ENCODE results near the gene SLC35B4. TPM values are rescaled to one million over a fixed set of nuclear protein-coding genes. Genes with fewer than 3 reads are reported as not detected.

SLC35B4 gene
- total RNA-seq, 1 experiment from 2014 or later, result 20.0 TPM

DNA sequence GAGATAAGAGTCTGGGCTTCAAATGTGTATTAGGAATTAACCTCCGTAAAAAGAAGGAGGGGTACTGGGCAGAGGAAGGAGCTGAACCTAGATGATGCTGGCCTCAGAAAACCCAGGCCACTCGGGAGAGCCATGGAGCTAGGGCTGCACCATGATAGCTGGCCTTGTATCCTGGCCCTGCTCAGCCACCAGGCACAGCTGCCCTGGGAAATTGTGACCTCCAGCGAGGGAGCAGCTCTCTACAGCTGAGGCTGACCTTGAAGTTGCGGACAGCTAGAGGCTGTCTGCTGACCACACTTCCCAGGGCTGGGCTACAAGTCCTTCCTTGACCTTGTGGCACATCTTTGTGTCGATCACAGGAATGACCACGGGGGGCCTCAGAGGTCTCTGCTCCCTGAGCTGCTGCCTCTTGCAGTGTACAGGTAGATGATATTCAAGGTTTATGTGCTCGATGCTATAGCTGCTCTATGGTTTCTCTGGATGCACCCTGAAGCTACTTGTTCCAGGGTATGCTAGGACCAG is 38.3 kb upstream of the SLC35B4 start:
- DNase-seq (ENCODE audit: low spot score), result no peak
- POLR2A ChIA-PET (ENCODE audit: low non-redundant PET), result no interaction called here
- Histone ChIP-seq H3K9me3 (ENCODE audit: low read depth, low read length, poor library complexity, severe bottlenecking) (no peaks in the 10 kb centered on the region), H3K4me3 (ENCODE audit: low read depth, low read length, poor library complexity, severe bottlenecking) (no peak overlapping the region), H3K27ac (ENCODE audit: low read depth, low read length, poor library complexity, severe bottlenecking) (no peak overlapping the region), H3K27me3 (replicated peaks; ENCODE audit: insufficient read depth, low read depth, low read length, poor library complexity) (peaks cover 16% of the 10 kb centered on the region), H3K4me1 (ENCODE audit: insufficient read depth, low read length, poor library complexity, severe bottlenecking) (no peaks in the 10 kb centered on the region), H3K36me3 (ENCODE audit: insufficient read depth, low read length, poor library complexity, severe bottlenecking) (no peaks in the 10 kb centered on the region)
- CTCF ChIA-PET, result no interaction called here
- intact Hi-C loops (cut with micrococcal nuclease; ENCODE audit: unreplicated experiment), result loop anchor here (10.0 kb wide), 1 partner anchor 190 kb away; no protein-coding TSS in a partner anchor
- no TSS peak for BruUV-seq (replicated peaks)
- TF ChIP-seq, protein P1, sequence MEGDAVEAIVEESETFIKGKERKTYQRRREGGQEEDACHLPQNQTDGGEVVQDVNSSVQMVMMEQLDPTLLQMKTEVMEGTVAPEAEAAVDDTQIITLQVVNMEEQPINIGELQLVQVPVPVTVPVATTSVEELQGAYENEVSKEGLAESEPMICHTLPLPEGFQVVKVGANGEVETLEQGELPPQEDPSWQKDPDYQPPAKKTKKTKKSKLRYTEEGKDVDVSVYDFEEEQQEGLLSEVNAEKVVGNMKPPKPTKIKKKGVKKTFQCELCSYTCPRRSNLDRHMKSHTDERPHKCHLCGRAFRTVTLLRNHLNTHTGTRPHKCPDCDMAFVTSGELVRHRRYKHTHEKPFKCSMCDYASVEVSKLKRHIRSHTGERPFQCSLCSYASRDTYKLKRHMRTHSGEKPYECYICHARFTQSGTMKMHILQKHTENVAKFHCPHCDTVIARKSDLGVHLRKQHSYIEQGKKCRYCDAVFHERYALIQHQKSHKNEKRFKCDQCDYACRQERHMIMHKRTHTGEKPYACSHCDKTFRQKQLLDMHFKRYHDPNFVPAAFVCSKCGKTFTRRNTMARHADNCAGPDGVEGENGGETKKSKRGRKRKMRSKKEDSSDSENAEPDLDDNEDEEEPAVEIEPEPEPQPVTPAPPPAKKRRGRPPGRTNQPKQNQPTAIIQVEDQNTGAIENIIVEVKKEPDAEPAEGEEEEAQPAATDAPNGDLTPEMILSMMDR (conservative IDR thresholded peaks at IDR 0.05; ENCODE audit: low read depth, low read length), result no peak
- TF ChIP-seq EZH2 (IDR thresholded peaks at IDR 0.05; ENCODE audit: borderline replicate concordance, low read depth, low read length, poor library complexity, severe bottlenecking), result no peak

DNA sequence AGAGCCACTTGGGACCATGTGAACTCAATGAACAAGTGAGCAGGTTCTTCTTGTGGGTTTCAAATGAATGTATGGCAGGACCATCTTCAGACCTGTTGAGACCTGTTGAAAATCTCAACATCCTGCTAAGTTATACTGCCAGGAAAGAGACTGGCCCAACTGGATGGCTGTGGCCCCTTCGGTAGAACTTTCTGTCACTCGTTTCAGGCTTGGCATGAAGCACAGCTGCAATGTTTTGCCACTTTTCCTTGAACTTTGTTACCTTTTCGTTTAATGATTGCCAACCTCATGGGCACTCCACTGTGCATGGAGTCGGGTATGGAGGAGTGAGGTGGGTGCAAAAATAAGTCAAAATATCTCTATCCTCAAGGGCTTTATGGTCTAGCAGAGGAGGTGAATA is 36.7 kb upstream of the SLC35B4 start:
- no peaks in the 10 kb centered on the region for H3K36me3 ChIP-seq (ENCODE audit: insufficient read depth, low read length, poor library complexity, severe bottlenecking)
- no peak for DNase-seq (ENCODE audit: low spot score)
- CTCF ChIA-PET, result no interaction called here
- no peak for TF ChIP-seq EZH2 (IDR thresholded peaks at IDR 0.05; ENCODE audit: borderline replicate concordance, low read depth, low read length, poor library complexity, severe bottlenecking)
- TF ChIP-seq, protein P1 (conservative IDR thresholded peaks at IDR 0.05; ENCODE audit: low read depth, low read length), result no peak
- intact Hi-C loops (cut with micrococcal nuclease; ENCODE audit: unreplicated experiment), result loop anchor here (10.0 kb wide), 1 partner anchor 189 kb away; no protein-coding TSS in a partner anchor
- no peak overlapping the region for H3K27ac ChIP-seq (ENCODE audit: low read depth, low read length, poor library complexity, severe bottlenecking)
- BruUV-seq (replicated peaks), result no TSS peak
- peaks cover 16% of the 10 kb centered on the region for H3K27me3 ChIP-seq (replicated peaks; ENCODE audit: insufficient read depth, low read depth, low read length, poor library complexity)
- H3K4me1 ChIP-seq (ENCODE audit: insufficient read depth, low read length, poor library complexity, severe bottlenecking), result no peaks in the 10 kb centered on the region
- no peak overlapping the region for H3K4me3 ChIP-seq (ENCODE audit: low read depth, low read length, poor library complexity, severe bottlenecking)
- no peaks in the 10 kb centered on the region for H3K9me3 ChIP-seq (ENCODE audit: low read depth, low read length, poor library complexity, severe bottlenecking)
- POLR2A ChIA-PET (ENCODE audit: low non-redundant PET), result no interaction called here

DNA sequence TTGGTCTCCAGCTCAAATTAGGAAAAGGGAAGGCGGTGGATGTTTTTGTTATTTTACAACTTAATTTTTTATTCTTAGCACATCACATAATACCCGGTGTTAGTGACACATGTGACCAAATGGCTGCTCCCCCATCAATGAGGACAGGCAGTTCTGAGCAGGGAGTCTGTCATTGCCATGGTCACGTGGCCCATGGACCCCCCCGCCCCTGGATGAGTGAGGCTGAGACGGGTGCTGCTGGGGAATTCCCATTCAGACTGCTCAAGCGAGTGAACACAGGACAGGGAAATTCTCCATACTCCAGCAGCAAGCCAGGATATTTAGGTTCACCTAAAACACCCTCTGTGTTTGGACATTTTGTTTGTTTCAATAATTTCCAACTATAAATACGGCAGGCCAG is 34.7 kb upstream of the SLC35B4 start:
- no peak for TF ChIP-seq EZH2 (IDR thresholded peaks at IDR 0.05; ENCODE audit: borderline replicate concordance, low read depth, low read length, poor library complexity, severe bottlenecking)
- TF ChIP-seq, protein P1 (conservative IDR thresholded peaks at IDR 0.05; ENCODE audit: low read depth, low read length), result no peak
- no peak for DNase-seq (ENCODE audit: low spot score)
- H3K4me1 ChIP-seq (ENCODE audit: insufficient read depth, low read length, poor library complexity, severe bottlenecking), result no peaks in the 10 kb centered on the region
- H3K9me3 ChIP-seq (ENCODE audit: low read depth, low read length, poor library complexity, severe bottlenecking), result no peaks in the 10 kb centered on the region
- no peak overlapping the region for H3K27ac ChIP-seq (ENCODE audit: low read depth, low read length, poor library complexity, severe bottlenecking)
- H3K4me3 ChIP-seq (ENCODE audit: low read depth, low read length, poor library complexity, severe bottlenecking), result no peak overlapping the region
- POLR2A ChIA-PET (ENCODE audit: low non-redundant PET), result no interaction called here
- peaks cover 16% of the 10 kb centered on the region for H3K27me3 ChIP-seq (replicated peaks; ENCODE audit: insufficient read depth, low read depth, low read length, poor library complexity)
- intact Hi-C loops (cut with micrococcal nuclease; ENCODE audit: unreplicated experiment), result loop anchor here (10.0 kb wide), 1 partner anchor 187 kb away; no protein-coding TSS in a partner anchor
- no peaks in the 10 kb centered on the region for H3K36me3 ChIP-seq (ENCODE audit: insufficient read depth, low read length, poor library complexity, severe bottlenecking)
- BruUV-seq (replicated peaks), result no TSS peak
- CTCF ChIA-PET, result no interaction called here

All from A673 (cell line).